Psoas muscle (tissue), 8 donors: ENCODE data around the gene ZRANB3. TPM values are rescaled to one million over a fixed set of nuclear protein-coding genes. Genes with fewer than 3 reads are reported as not detected.

Source experiments
- ATAC-seq, 4 donors: fragments of 200-7000 bp; cut with Tn5 transposase; one replicate each; pipeline ENCODE4 v1.9.1; 2020; ENCODE audit warnings: moderate library complexity in 3 of 4, mild to moderate bottlenecking in 2 of 4
- DNase-seq, 2 donors: peaks; one replicate each; pipeline ENCODE4 v3.0.0-alpha.2; 2020
- H3K27ac ChIP-seq: fragments of 200-600 bp; one replicate; pipeline ENCODE4 v1.8.0; 2022
- H3K27me3 ChIP-seq, 3 donors: fragments of 200-600 bp in 1 of 3; one replicate each; pipeline versions ENCODE4 v1.6.1 to v1.8.0; 2013 to 2022; ENCODE audit warnings: low read length in 2 of 3, mild to moderate bottlenecking in 2 of 3, moderate library complexity in 1 of 3; ENCODE audit not compliant: insufficient read depth in 3 of 3
- H3K36me3 ChIP-seq, 2 donors: fragments of 200-600 bp in 1 of 2; one replicate each; pipeline versions ENCODE4 v1.6.1 to v1.8.0; 2013 to 2022; ENCODE audit warnings: low read depth in 1 of 2, mild to moderate bottlenecking in 1 of 2, moderate library complexity in 1 of 2; ENCODE audit not compliant: insufficient read depth in 1 of 2
- H3K4me1 ChIP-seq: fragments of 200-600 bp; one replicate; pipeline ENCODE4 v1.8.0; 2022
- H3K4me3 ChIP-seq: fragments of 200-600 bp; one replicate; pipeline ENCODE4 v1.8.0; 2022; ENCODE audit warnings: mild to moderate bottlenecking
- H3K9me3 ChIP-seq: fragments of 200-600 bp; one replicate; pipeline ENCODE4 v1.8.0; 2022
- CTCF ChIP-seq: fragments of 200-600 bp; IDR thresholded peaks from one replicate; pipeline ENCODE4 v1.8.0; 2022; ENCODE audit warnings: antibody characterized with exemption
- WGBS, 3 donors: extraction: QIAGEN DNeasy Blood & Tissue Kit; methylation state at CpG; one replicate each; pipeline versions ENCODE4 v1.1.6 to v1.1.7; 2013; 5-methylcytosine and 5-hydroxymethylcytosine counted together
- intact Hi-C, 2 donors: fragments of 100-400 bp; cut with DNase I; formaldehyde crosslinking; loops; one replicate each; pipeline versions ENCODE4 v1.11.0 to v1.14.2; 2022
- polyA plus RNA-seq, 3 donors: library from polyadenylated mRNA; stranded (reverse); fragments of 200-250 nt; gene quantifications; one replicate each; pipeline ENCODE4 v1.2.3, GENCODE V29; 2013
- total RNA-seq, 4 donors: library from RNA; stranded (reverse); fragmentation: NEBNext Ultra II Directional in 2 of 4; extraction: Animal tissue kit (Norgen Biotek cat#: 25700) in 2 of 4; gene quantifications; one replicate each; pipeline versions ENCODE4 v1.2.1 to v1.2.4, GENCODE V29; 2021 to 2023
- donor health status: healthy with polysubstance abuse.
- donor health status: DM: no; HTN: no; CAD: no; lungs with moderate emphysema.
- donor health status: Bipolar disorder and iron deficiency.
- donor health status: healthy.
- donor health status: DM: yes; HTN: yes; CAD: no.
- donor health status: DM: no; HTN: no; CAD: no.
- donor health status: DM: no; HTN: no; CAD: no.
- donor health status: DM: yes; HTN: yes; CAD: no.

ZRANB3 gene
- total and polyA plus RNA-seq, 7 donors = 1.3 to 6.4 (median 4.0) TPM

- Histone ChIP-seq H3K4me3 (no peak overlapping the region), H3K36me3 (peaks cover 0 to 34% of the 10 kb centered on the region in 2 donors), H3K4me1 (no peaks in the 10 kb centered on the region), H3K27ac (no peak overlapping the region), H3K9me3 (no peaks in the 10 kb centered on the region), H3K27me3 (no peaks in the 10 kb centered on the region)
- intact Hi-C loops = no loop called here
- 96 to 100% (median 99%) methylated on average over 2 of the region's 2 CpGs for WGBS, 3 donors
- ATAC-seq (no peak), DNase-seq (no peak)
- TF ChIP-seq CTCF = no peak
These were observed 433.3 kb downstream of the ZRANB3 start for GRCh38 chr2:135097532-135098231.

- TF ChIP-seq CTCF = no peak
- H3K4me1 ChIP-seq = no peaks in the 10 kb centered on the region
- DNase-seq (no peak), ATAC-seq (no peak)
- no peak overlapping the region for H3K4me3 ChIP-seq
- intact Hi-C loops = no loop called here
- H3K27ac ChIP-seq = no peak overlapping the region
- H3K9me3 ChIP-seq = no peaks in the 10 kb centered on the region
- no peaks in the 10 kb centered on the region for H3K27me3 ChIP-seq
- 83 to 91% (median 86%) methylated on average over 4 of the region's 4 CpGs for WGBS, 3 donors
- peaks cover 0 to 42% of the 10 kb centered on the region in 2 donors for H3K36me3 ChIP-seq
These were observed 434.2 kb downstream of the ZRANB3 start for GRCh38 chr2:135096665-135097446.

GRCh38 chr2:135095591-135095990 is 435.4 kb downstream of the ZRANB3 start:
- Histone ChIP-seq H3K27me3 (no peaks in the 10 kb centered on the region), H3K36me3 (peaks cover 0 to 46% of the 10 kb centered on the region in 2 donors), H3K27ac (no peak overlapping the region), H3K4me3 (no peak overlapping the region), H3K9me3 (no peaks in the 10 kb centered on the region), H3K4me1 (no peaks in the 10 kb centered on the region)
- no peak for DNase-seq
- WGBS, 3 donors = 96 to 100% (median 99%) methylated on average over 3 of the region's 3 CpGs
- ATAC-seq = no peak
- no peak for TF ChIP-seq CTCF
- intact Hi-C loops = no loop called here

GRCh38 chr2:135094508-135094907 is 436.5 kb downstream of the ZRANB3 start:
- DNase-seq = no peak
- H3K4me1 ChIP-seq = no peaks in the 10 kb centered on the region
- H3K4me3 ChIP-seq = no peak overlapping the region
- H3K27ac ChIP-seq = no peak overlapping the region
- no peaks in the 10 kb centered on the region for H3K27me3 ChIP-seq
- TF ChIP-seq CTCF = no peak
- intact Hi-C loops = no loop called here
- 95 to 99% (median 95%) methylated on average over 2 of the region's 2 CpGs for WGBS, 3 donors
- peaks cover 0 to 46% of the 10 kb centered on the region in 2 donors for H3K36me3 ChIP-seq
- H3K9me3 ChIP-seq = no peaks in the 10 kb centered on the region
- ATAC-seq = no peak
